ENCODE measurements around the gene MAPRE2.

MAPRE2 gene

GRCh38 chr18:35024965-35025364 lies 16.2 kb upstream of the MAPRE2 start:
- WGBS (ENCODE audit: insufficient coverage): 100% methylated on average over 1 of the region's 1 CpG
- peaks cover 4 to 24% (median 7%) of the 10 kb centered on the region in 4 experiments for H3K4me1 ChIP-seq (ENCODE audit: control extremely low read depth in 1 of 4, control insufficient read depth in 4 of 4, insufficient read depth in 4 of 4, low read length in 3 of 4)
- H3K27me3 ChIP-seq (replicated peaks in 2 of 5; ENCODE audit: control insufficient read depth in 4 of 5, insufficient read depth in 5 of 5, low read length in 4 of 5): no peaks in the 10 kb centered on the region
- no peak overlapping the region for H3K27ac ChIP-seq (ENCODE audit: insufficient read depth in 1 of 2, low read depth in 1 of 2, low read length in 2 of 2, poor library complexity in 1 of 2, severe bottlenecking in 2 of 2)
- ChIA-PET CTCF (interaction anchor here (0.6 to 10.2 kb wide), 22 partner anchors 12 to 574 kb away, joined by 3 to 138 read pairs (median 7); partner anchors contain the start of gene MAPRE2), POLR2A (interaction anchor here (0.5 to 1.7 kb wide), 3 partner anchors 35 to 58 kb away, joined by 3 to 4 read pairs (median 3); no protein-coding TSS in a partner anchor)
- H3K9me3 ChIP-seq (ENCODE audit: control extremely low read depth in 1 of 5, control insufficient read depth in 4 of 5, insufficient read depth in 2 of 5, low read depth in 1 of 5, low read length in 4 of 5): no peaks in the 10 kb centered on the region
- no peak for DNase-seq
- H3K4me3 ChIP-seq (ENCODE audit: control insufficient read depth in 1 of 7, extremely low read depth in 1 of 7, insufficient read depth in 4 of 7, low read depth in 2 of 7, low read length in 6 of 7): no peak overlapping the region
- H3K36me3 ChIP-seq (ENCODE audit: control insufficient read depth in 4 of 4, insufficient read depth in 4 of 4, low read length in 3 of 4): no peaks in the 10 kb centered on the region

- Histone ChIP-seq H3K27me3 (replicated peaks in 2 of 5; ENCODE audit: control insufficient read depth in 4 of 5, insufficient read depth in 5 of 5, low read length in 4 of 5) (no peaks in the 10 kb centered on the region), H3K9me3 (ENCODE audit: control extremely low read depth in 1 of 5, control insufficient read depth in 4 of 5, insufficient read depth in 2 of 5, low read depth in 1 of 5, low read length in 4 of 5) (no peaks in the 10 kb centered on the region), H3K27ac (ENCODE audit: insufficient read depth in 1 of 2, low read depth in 1 of 2, low read length in 2 of 2, poor library complexity in 1 of 2, severe bottlenecking in 2 of 2) (no peak overlapping the region), H3K36me3 (ENCODE audit: control insufficient read depth in 4 of 4, insufficient read depth in 4 of 4, low read length in 3 of 4) (no peaks in the 10 kb centered on the region), H3K4me3 (ENCODE audit: control insufficient read depth in 1 of 7, extremely low read depth in 1 of 7, insufficient read depth in 4 of 7, low read depth in 2 of 7, low read length in 6 of 7) (no peak overlapping the region), H3K4me1 (ENCODE audit: control extremely low read depth in 1 of 4, control insufficient read depth in 4 of 4, insufficient read depth in 4 of 4, low read length in 3 of 4) (peaks cover 12 to 32% (median 15%) of the 10 kb centered on the region in 4 experiments)
- 100% methylated on average over 2 of the region's 5 CpGs for WGBS (ENCODE audit: insufficient coverage)
- ChIA-PET CTCF (interaction anchor here (0.7 to 10.2 kb wide), 30 partner anchors 10 to 329 kb away, joined by 3 to 138 read pairs (median 6); partner anchors contain the start of gene MAPRE2), POLR2A (interaction anchor here (0.9 to 2.8 kb wide), 3 partner anchors 15 to 85 kb away, joined by 3 to 10 read pairs (median 4); partner anchors contain the start of gene MAPRE2)
- peak; percentile 58 to 79 (median 74) for DNase-seq
These were observed 14.7 kb upstream of the MAPRE2 start for GRCh38 chr18:35026407-35027061.

- Histone ChIP-seq H3K4me1 (ENCODE audit: control extremely low read depth in 1 of 4, control insufficient read depth in 4 of 4, insufficient read depth in 4 of 4, low read length in 3 of 4) (peaks cover 12 to 32% (median 15%) of the 10 kb centered on the region in 4 experiments), H3K27ac (ENCODE audit: insufficient read depth in 1 of 2, low read depth in 1 of 2, low read length in 2 of 2, poor library complexity in 1 of 2, severe bottlenecking in 2 of 2) (no peak overlapping the region)
- WGBS (ENCODE audit: insufficient coverage): no CpG with 5 or more reads among the region's 1 CpG
These were observed 14.0 kb upstream of the MAPRE2 start for GRCh38 chr18:35027206-35027605.

GRCh38 chr18:35028536-35028935 lies 12.7 kb upstream of the MAPRE2 start:
- CTCF ChIA-PET: interaction anchor here (0.8 to 10.2 kb wide), 18 partner anchors 11 to 115 kb away, joined by 3 to 138 read pairs (median 6); partner anchors contain the start of gene MAPRE2

More at GRCh38 chr18:35027206-35027605, 14.0 kb upstream of the MAPRE2 start:
- H3K27me3 ChIP-seq (replicated peaks in 2 of 5; ENCODE audit: control insufficient read depth in 4 of 5, insufficient read depth in 5 of 5, low read length in 4 of 5): no peaks in the 10 kb centered on the region
- no peak for DNase-seq
- ChIA-PET CTCF (interaction anchor here (0.6 to 10.2 kb wide), 24 partner anchors 11 to 328 kb away, joined by 3 to 138 read pairs (median 6); partner anchors contain the start of gene MAPRE2), POLR2A (interaction anchor here (2.8 kb wide), 1 partner anchor 14 kb away, joined by 10 read pairs; the partner anchor contains the start of gene MAPRE2)
- H3K9me3 ChIP-seq (ENCODE audit: control extremely low read depth in 1 of 5, control insufficient read depth in 4 of 5, insufficient read depth in 2 of 5, low read depth in 1 of 5, low read length in 4 of 5): no peaks in the 10 kb centered on the region
- no peaks in the 10 kb centered on the region for H3K36me3 ChIP-seq (ENCODE audit: control insufficient read depth in 4 of 4, insufficient read depth in 4 of 4, low read length in 3 of 4)
- H3K4me3 ChIP-seq (ENCODE audit: control insufficient read depth in 1 of 7, extremely low read depth in 1 of 7, insufficient read depth in 4 of 7, low read depth in 2 of 7, low read length in 6 of 7): no peak overlapping the region

GRCh38 chr18:35029103-35029502 lies 12.1 kb upstream of the MAPRE2 start:
- H3K9me3 ChIP-seq (ENCODE audit: control extremely low read depth in 1 of 5, control insufficient read depth in 4 of 5, insufficient read depth in 2 of 5, low read depth in 1 of 5, low read length in 4 of 5): no peaks in the 10 kb centered on the region
- CTCF ChIA-PET: interaction anchor here (0.7 to 10.2 kb wide), 22 partner anchors 10 to 163 kb away, joined by 3 to 138 read pairs (median 6); partner anchors contain the start of gene MAPRE2
- H3K36me3 ChIP-seq (ENCODE audit: control insufficient read depth in 4 of 4, insufficient read depth in 4 of 4, low read length in 3 of 4): no peaks in the 10 kb centered on the region
- H3K27me3 ChIP-seq (replicated peaks in 2 of 5; ENCODE audit: control insufficient read depth in 4 of 5, insufficient read depth in 5 of 5, low read length in 4 of 5): no peaks in the 10 kb centered on the region
- no peak overlapping the region for H3K27ac ChIP-seq (ENCODE audit: insufficient read depth in 1 of 2, low read depth in 1 of 2, low read length in 2 of 2, poor library complexity in 1 of 2, severe bottlenecking in 2 of 2)
- POLR2A ChIA-PET: interaction anchor here (1.3 to 2.8 kb wide), 2 partner anchors 11 to 18 kb away, joined by 4 to 16 read pairs; partner anchors contain the start of gene MAPRE2
- DNase-seq: no peak
- H3K4me1 ChIP-seq (ENCODE audit: control extremely low read depth in 1 of 4, control insufficient read depth in 4 of 4, insufficient read depth in 4 of 4, low read length in 3 of 4): peaks cover 12 to 32% (median 15%) of the 10 kb centered on the region in 4 experiments
- WGBS (ENCODE audit: insufficient coverage): 90% methylated on average over 4 of the region's 4 CpGs
- peak overlapping the region in 1 of 7 experiments; percentile 63 for H3K4me3 ChIP-seq (ENCODE audit: control insufficient read depth in 1 of 7, extremely low read depth in 1 of 7, insufficient read depth in 4 of 7, low read depth in 2 of 7, low read length in 6 of 7)

More at GRCh38 chr18:35028536-35028935, 12.7 kb upstream of the MAPRE2 start:
- Histone ChIP-seq H3K9me3 (ENCODE audit: control extremely low read depth in 1 of 5, control insufficient read depth in 4 of 5, insufficient read depth in 2 of 5, low read depth in 1 of 5, low read length in 4 of 5) (no peaks in the 10 kb centered on the region), H3K27me3 (replicated peaks in 2 of 5; ENCODE audit: control insufficient read depth in 4 of 5, insufficient read depth in 5 of 5, low read length in 4 of 5) (no peaks in the 10 kb centered on the region), H3K4me1 (ENCODE audit: control extremely low read depth in 1 of 4, control insufficient read depth in 4 of 4, insufficient read depth in 4 of 4, low read length in 3 of 4) (peaks cover 12 to 32% (median 15%) of the 10 kb centered on the region in 4 experiments), H3K36me3 (ENCODE audit: control insufficient read depth in 4 of 4, insufficient read depth in 4 of 4, low read length in 3 of 4) (no peaks in the 10 kb centered on the region), H3K27ac (ENCODE audit: insufficient read depth in 1 of 2, low read depth in 1 of 2, low read length in 2 of 2, poor library complexity in 1 of 2, severe bottlenecking in 2 of 2) (no peak overlapping the region), H3K4me3 (ENCODE audit: control insufficient read depth in 1 of 7, extremely low read depth in 1 of 7, insufficient read depth in 4 of 7, low read depth in 2 of 7, low read length in 6 of 7) (no peak overlapping the region)
- no CpG with 5 or more reads among the region's 2 CpGs for WGBS (ENCODE audit: insufficient coverage)
- POLR2A ChIA-PET: interaction anchor here (0.7 to 2.8 kb wide), 4 partner anchors 12 to 18 kb away, joined by 3 to 16 read pairs (median 7); partner anchors contain the start of gene MAPRE2
- no peak for DNase-seq

- Histone ChIP-seq H3K27ac (ENCODE audit: insufficient read depth in 1 of 2, low read depth in 1 of 2, low read length in 2 of 2, poor library complexity in 1 of 2, severe bottlenecking in 2 of 2) (peak overlapping the region in 1 of 2 experiments; percentile 69), H3K4me3 (ENCODE audit: control insufficient read depth in 1 of 7, extremely low read depth in 1 of 7, insufficient read depth in 4 of 7, low read depth in 2 of 7, low read length in 6 of 7) (peak overlapping the region in 6 of 7 experiments; percentile 7 to 72 (median 50)), H3K9me3 (ENCODE audit: control extremely low read depth in 1 of 5, control insufficient read depth in 4 of 5, insufficient read depth in 2 of 5, low read depth in 1 of 5, low read length in 4 of 5) (no peaks in the 10 kb centered on the region), H3K36me3 (ENCODE audit: control insufficient read depth in 4 of 4, insufficient read depth in 4 of 4, low read length in 3 of 4) (no peaks in the 10 kb centered on the region), H3K27me3 (replicated peaks in 2 of 5; ENCODE audit: control insufficient read depth in 4 of 5, insufficient read depth in 5 of 5, low read length in 4 of 5) (no peaks in the 10 kb centered on the region), H3K4me1 (ENCODE audit: control extremely low read depth in 1 of 4, control insufficient read depth in 4 of 4, insufficient read depth in 4 of 4, low read length in 3 of 4) (peaks cover 12 to 32% (median 15%) of the 10 kb centered on the region in 4 experiments)
- WGBS (ENCODE audit: insufficient coverage): 0% methylated on average over 2 of the region's 3 CpGs
- ChIA-PET CTCF (interaction anchor here (0.7 to 10.2 kb wide), 21 partner anchors 9 to 164 kb away, joined by 3 to 138 read pairs (median 6); partner anchors contain the start of gene MAPRE2), POLR2A (interaction anchor here (1.3 to 2.8 kb wide), 2 partner anchors 11 to 17 kb away, joined by 4 to 16 read pairs; partner anchors contain the start of gene MAPRE2)
- peak in 2 of 3 donors; percentile 68 to 77 for DNase-seq
These were observed 11.4 kb upstream of the MAPRE2 start for GRCh38 chr18:35029770-35030169.

Data from common myeloid progenitor, CD34-positive (primary cell).